Fibroblast of skin of left quadriceps (primary cell): ENCODE data around the gene YJEFN3.

Experiments used
- DNase-seq, 2 experiments: peaks; one replicate each; pipeline ENCODE4 v3.0.0-alpha.2; 2013; ENCODE audit warnings: low read depth in 2 of 2

The YJEFN3 gene

GRCh38 chr19:19538785-19539166 is 10.1 kb downstream of the YJEFN3 start:
- no peak for DNase-seq

GRCh38 chr19:19539698-19540063 is 11.0 kb downstream of the YJEFN3 start:
- no peak for DNase-seq

GRCh38 chr19:19540064-19540714 is 11.5 kb downstream of the YJEFN3 start:
- peak; percentile 29 to 35 for DNase-seq

- no peak for DNase-seq
Measured at GRCh38 chr19:19540715-19541515, 12.2 kb downstream of the YJEFN3 start.

GRCh38 chr19:19541616-19542015 is 12.9 kb downstream of the YJEFN3 start:
- DNase-seq = no peak

GRCh38 chr19:19542507-19542906 is 13.8 kb downstream of the YJEFN3 start:
- DNase-seq = no peak

GRCh38 chr19:19543101-19543500 is 14.4 kb downstream of the YJEFN3 start:
- DNase-seq = no peak

- no peak for DNase-seq
Measured at GRCh38 chr19:19543640-19544039, 14.9 kb downstream of the YJEFN3 start.

GRCh38 chr19:19544257-19544953 is 15.7 kb downstream of the YJEFN3 start:
- DNase-seq = no peak

GRCh38 chr19:19544954-19545591 is 16.4 kb downstream of the YJEFN3 start:
- DNase-seq = no peak

- no peak for DNase-seq
Measured at GRCh38 chr19:19545707-19546106, 17.0 kb downstream of the YJEFN3 start.

- no peak for DNase-seq
Measured at GRCh38 chr19:19546751-19547162, 18.0 kb downstream of the YJEFN3 start.

GRCh38 chr19:19547674-19548336 is 19.1 kb downstream of the YJEFN3 start:
- DNase-seq = no peak

GRCh38 chr19:19548915-19549759 is 20.4 kb downstream of the YJEFN3 start:
- no peak for DNase-seq

GRCh38 chr19:19549804-19550464 is 21.2 kb downstream of the YJEFN3 start:
- DNase-seq = no peak

- DNase-seq = peak; percentile 60 to 64
Measured at GRCh38 chr19:19550485-19550929, 21.8 kb downstream of the YJEFN3 start.

GRCh38 chr19:19550972-19551852 is 22.5 kb downstream of the YJEFN3 start:
- no peak for DNase-seq

- DNase-seq = no peak
Measured at GRCh38 chr19:19551853-19552192, 23.1 kb downstream of the YJEFN3 start.

GRCh38 chr19:19552798-19553197 is 24.1 kb downstream of the YJEFN3 start:
- DNase-seq = no peak
